HCT116 (cell line): ENCODE measurements around the gene DCTN4. TPM values are rescaled to one million over a fixed set of nuclear protein-coding genes. Genes with fewer than 3 reads are reported as not detected.

ENCODE experiments used
- ATAC-seq: fragments of 200-7000 bp; cut with Tn5 transposase; 2 replicates; pipeline ENCODE4 v1.9.1; 2020; ENCODE audit warnings: mild to moderate bottlenecking, moderate library complexity
- BruUV-seq: library from RNA; stranded (reverse); fragments of 400-500 nt; replicated peaks from 2 replicates; lab custom pipeline; 2021; lab: Mats Ljungman, UMichigan
- CTCF ChIA-PET: fragments of 300-600 bp; sonication (Branson Sonifier 250); formaldehyde crosslinking; loops from one replicate; lab custom pipeline; 2021; ENCODE audit warnings: antibody characterized with exemption; lab: Charles Lee
- POLR2A ChIA-PET: fragments of 300-600, 350-600 bp; sonication (Branson Sonifier 250); formaldehyde crosslinking; loops from one replicate; lab custom pipeline; 2021; ENCODE audit warnings: antibody characterized with exemption; lab: Charles Lee
- RAD21 ChIA-PET, 2 experiments: fragments of 300-600 bp; sonication (Branson Sonifier 250); formaldehyde crosslinking; loops; one replicate each; lab custom pipeline; 2023; ENCODE audit warnings: low total read pairs in 2 of 2; ENCODE audit not compliant: uncharacterized antibody in 2 of 2, unreplicated experiment in 2 of 2, low non-redundant PET in 1 of 2; lab: Charles Lee
- DNase-seq: peaks from one replicate; pipeline ENCODE4 v3.0.0-alpha.2; 2010; ENCODE audit warnings: low read depth, low spot score
- H2AFZ ChIP-seq: fragments of 200-600 bp; shearing (Covaris generic), sonication (generic); 2 replicates; pipeline ENCODE4 v1.6.1; 2017; ENCODE audit warnings: low read depth, mixed run types, mixed read lengths, antibody characterized with exemption, low read length; ENCODE audit not compliant: poor library complexity, severe bottlenecking
- H3K27ac ChIP-seq: 2 replicates; pipeline ENCODE4 v1.5.1; 2012; ENCODE audit warnings: low read depth, low read length
- H3K27me3 ChIP-seq: fragments of 200-600 bp; sonication (generic); 2 replicates; pipeline ENCODE4 v1.6.1; 2016; ENCODE audit warnings: mixed run types, low read length, mixed read lengths; ENCODE audit not compliant: insufficient read depth
- H3K36me3 ChIP-seq, 2 experiments: fragments of 200-500 bp in 1 of 2; fragments of 200-600 bp in 1 of 2; sonication (Bioruptor generic) in 1 of 2; sonication (generic) in 1 of 2; 2 replicates each; pipeline versions ENCODE4 v1.5.1 to v1.6.1; 2014 to 2016; ENCODE audit warnings: low read length in 2 of 2, inconsistent platforms in 1 of 2, mixed read lengths in 1 of 2, mixed run types in 1 of 2; ENCODE audit not compliant: insufficient read depth in 2 of 2, control insufficient read depth in 1 of 2
- H3K4me1 ChIP-seq, 2 experiments: fragments of 200-600 bp in 1 of 2; sonication (generic) in 1 of 2; 2 replicates each; pipeline versions ENCODE4 v1.5.1 to v1.6.1; 2012 to 2017; ENCODE audit warnings: low read length in 2 of 2, inconsistent platforms in 1 of 2, mild to moderate bottlenecking in 1 of 2, mixed read lengths in 1 of 2, mixed run types in 1 of 2, moderate library complexity in 1 of 2; ENCODE audit not compliant: insufficient read depth in 2 of 2, control insufficient read depth in 1 of 2
- H3K4me2 ChIP-seq: fragments of 200-600 bp; sonication (generic); 2 replicates; pipeline ENCODE4 v1.6.1; 2017; ENCODE audit warnings: mixed run types, low read length, mixed read lengths
- H3K4me3 ChIP-seq, 2 experiments: fragments of 200-600 bp in 1 of 2; sonication (generic) in 1 of 2; replicated peaks in 1 of 2; 2 replicates each; pipeline ENCODE4 v1.5.1; 2011 to 2016; ENCODE audit warnings: low read length in 2 of 2, control low read depth in 1 of 2, low read depth in 1 of 2, mild to moderate bottlenecking in 1 of 2, mixed read lengths in 1 of 2, mixed run types in 1 of 2
- H3K79me2 ChIP-seq: fragments of 200-600 bp; sonication (generic); 2 replicates; pipeline ENCODE4 v1.6.1; 2017; ENCODE audit warnings: mild to moderate bottlenecking, mixed run types, low read length, moderate library complexity, mixed read lengths; ENCODE audit not compliant: insufficient read depth
- H3K9ac ChIP-seq: fragments of 200-600 bp; sonication (generic); 2 replicates; pipeline ENCODE4 v1.6.1; 2016; ENCODE audit warnings: low read length, mixed read lengths
- H3K9me2 ChIP-seq: fragments of 200-600 bp; sonication (generic), shearing (Covaris generic); 2 replicates; pipeline ENCODE4 v1.6.1; 2017; ENCODE audit warnings: mixed run types, mild to moderate bottlenecking, moderate library complexity; ENCODE audit not compliant: insufficient read depth
- H3K9me3 ChIP-seq, 2 experiments: fragments of 200-500 bp in 1 of 2; fragments of 200-600 bp in 1 of 2; sonication (Bioruptor generic) in 1 of 2; sonication (generic) in 1 of 2; 2 replicates each; pipeline ENCODE4 v1.6.1; 2014 to 2017; ENCODE audit warnings: low read length in 2 of 2, mixed read lengths in 2 of 2, inconsistent platforms in 1 of 2, low read depth in 1 of 2, mild to moderate bottlenecking in 1 of 2, mixed run types in 1 of 2, moderate library complexity in 1 of 2; ENCODE audit not compliant: control insufficient read depth in 1 of 2, insufficient read depth in 1 of 2
- H4K20me1 ChIP-seq: fragments of 200-600 bp; sonication (generic), shearing (Covaris generic); 2 replicates; pipeline ENCODE4 v1.6.1; 2017; ENCODE audit warnings: mixed run types, mild to moderate bottlenecking, moderate library complexity; ENCODE audit not compliant: insufficient read depth
- CBX3 ChIP-seq: IDR thresholded peaks from 2 replicates; pipeline ENCODE4 v1.6.1; 2012; ENCODE audit warnings: low read depth
- EZH2 ChIP-seq: fragments of 200-600 bp; sonication (generic); IDR thresholded peaks from 2 replicates; pipeline ENCODE4 v1.6.1; 2017; ENCODE audit warnings: antibody characterized with exemption, mixed run types
- SIN3A ChIP-seq: IDR thresholded peaks from 2 replicates; pipeline ENCODE4 v1.6.1; 2012; ENCODE audit warnings: low read depth
- SRF ChIP-seq: IDR thresholded peaks from 2 replicates; pipeline ENCODE4 v1.6.1; 2012; ENCODE audit warnings: low read depth
- TCF7L2 ChIP-seq: IDR thresholded peaks from 2 replicates; pipeline ENCODE4 v1.7.0; 2011; ENCODE audit warnings: borderline replicate concordance, inconsistent platforms; ENCODE audit not compliant: insufficient read depth, insufficient read length; ENCODE audit errors: extremely low read depth
- YY1 ChIP-seq: IDR thresholded peaks from 2 replicates; pipeline ENCODE4 v1.6.1; 2011; ENCODE audit warnings: low read length, low read depth, moderate library complexity, mild to moderate bottlenecking; ENCODE audit not compliant: insufficient replicate concordance; ENCODE audit errors: extremely low read depth
- ZBTB33 ChIP-seq: IDR thresholded peaks from 2 replicates; pipeline ENCODE4 v1.6.1; 2011; ENCODE audit warnings: mild to moderate bottlenecking, low read length, moderate library complexity; ENCODE audit not compliant: insufficient replicate concordance; ENCODE audit errors: extremely low read depth
- ZNF274 ChIP-seq: fragments of 200-500 bp; sonication (Bioruptor generic); IDR thresholded peaks from 2 replicates; pipeline ENCODE4 v1.6.1; 2014; ENCODE audit warnings: mild to moderate bottlenecking, low read depth, low read length, inconsistent platforms
- intact Hi-C: fragments of 100-400 bp; cut with micrococcal nuclease; formaldehyde crosslinking; loops from 2 replicates; pipeline ENCODE4 v1.10.0; 2022
- total RNA-seq: library from RNA; stranded (reverse); gene quantifications from one replicate; pipeline ENCODE4 v1.2.1, GENCODE V29; 2021; ENCODE audit not compliant: unreplicated experiment
- TF ChIP-seq, protein P1 (sequence below): IDR thresholded peaks from 2 replicates; pipeline ENCODE4 v1.6.1; 2012

DCTN4 gene
- total RNA-seq, 1 experiment from 2014 or later, result 78.8 TPM

DNA sequence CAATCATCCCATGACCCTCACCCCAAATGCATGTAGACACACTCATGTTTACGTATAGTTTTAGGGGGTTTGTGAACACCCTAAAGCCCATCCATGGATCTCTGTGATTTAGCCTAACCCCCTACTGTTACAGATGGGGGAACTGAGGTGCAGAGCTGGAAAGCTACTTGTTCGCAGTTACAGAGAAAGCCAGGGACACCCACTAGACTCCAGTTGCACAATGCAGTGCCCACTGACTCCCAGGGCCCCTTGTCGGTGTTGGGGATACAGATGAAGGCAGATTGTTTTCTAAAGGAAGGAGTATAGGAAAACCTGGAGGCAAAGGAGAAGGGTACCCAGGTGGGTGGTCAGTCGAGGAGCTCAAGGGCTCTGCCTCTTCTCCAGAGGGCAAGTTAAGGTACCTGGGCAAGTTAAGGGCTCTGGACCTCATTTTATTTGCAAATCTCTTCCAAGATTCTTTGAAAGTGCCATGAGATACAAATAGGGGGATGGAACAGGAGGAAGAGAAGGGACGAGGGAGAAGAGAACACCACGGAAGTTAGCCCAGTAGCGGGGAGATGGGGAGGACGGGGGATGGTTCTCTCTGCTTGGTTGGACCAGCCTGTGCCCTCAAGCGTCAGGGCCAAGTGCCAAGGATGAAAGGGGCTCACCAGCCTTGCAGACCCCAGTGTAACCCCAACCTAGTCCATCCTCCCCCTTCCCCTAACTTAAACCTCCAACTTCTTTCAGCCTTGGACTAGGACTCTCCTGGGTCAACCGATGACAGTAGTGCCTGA is 96.8 kb downstream of the DCTN4 start:
- Histone ChIP-seq H3K4me3 (no peak overlapping the region), H4K20me1 (no peaks in the 10 kb centered on the region), H3K27ac (no peak overlapping the region), H3K79me2 (no peaks in the 10 kb centered on the region), H3K9me2 (no peaks in the 10 kb centered on the region), H3K27me3 (no peaks in the 10 kb centered on the region; the same call in 1 of the 2 replicates), H3K36me3 (no peaks in the 10 kb centered on the region), H3K4me1 (peaks cover 4 to 6% of the 10 kb centered on the region in 2 experiments; a peak in 2 of 4 replicates), H3K9me3 (no peaks in the 10 kb centered on the region), H2AFZ (no peak overlapping the region), H3K9ac (no peak overlapping the region), H3K4me2 (no peak overlapping the region)
- no peak for ATAC-seq
- ChIA-PET CTCF (no interaction called here), RAD21 (no interaction called here), POLR2A (no interaction called here)
- DNase-seq, result no peak
- TF ChIP-seq SIN3A (no peak), SRF (no peak), EZH2 (no peak), TCF7L2 (no peak), ZBTB33 (no peak)
- intact Hi-C loops, result no loop called here
- no TSS peak for BruUV-seq

DNA sequence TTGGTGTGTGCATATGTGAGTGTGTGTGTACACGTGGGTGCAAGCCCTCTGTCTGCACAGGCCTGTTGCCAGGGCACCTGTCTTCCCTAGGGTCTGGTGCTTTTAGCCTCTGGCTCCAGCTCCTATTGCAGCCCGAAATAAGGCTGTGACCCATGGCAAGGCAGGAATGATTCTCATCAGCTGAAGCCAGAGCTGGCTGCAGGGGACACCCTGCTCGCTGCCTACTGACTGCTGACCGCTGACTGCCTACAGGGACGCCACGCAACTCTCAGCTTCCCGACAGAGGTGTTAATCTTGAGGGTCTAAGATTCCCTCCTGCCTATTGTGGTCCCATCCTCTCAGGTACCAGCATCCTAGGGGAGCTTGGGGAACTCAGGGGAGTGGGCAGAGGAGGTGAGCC is 97.7 kb downstream of the DCTN4 start, which contains the start of gene MYOZ3:
Gene MYOZ3 (plus strand): TSS at position 166 of the 400 bp plus-strand sequence. CDS start 1,691 bp downstream, outside the sequence.
- Histone ChIP-seq H2AFZ (no peak within 1 kb of the TSS), H3K27ac (no peak within 1 kb of the TSS), H3K79me2 (no peaks in the 10 kb centered on the region), H3K9me2 (no peaks in the 10 kb centered on the region), H3K36me3 (no peaks in the 10 kb centered on the region), H3K9ac (no peak within 1 kb of the TSS), H3K4me1 (peaks cover 4 to 12% of the 10 kb centered on the region in 2 experiments; a peak in 3 of 4 replicates), H4K20me1 (no peaks in the 10 kb centered on the region), H3K27me3 (no peaks in the 10 kb centered on the region; the same call in 1 of the 2 replicates), H3K4me3 (no peak within 1 kb of the TSS), H3K4me2 (no peak within 1 kb of the TSS), H3K9me3 (no peaks in the 10 kb centered on the region)
- ATAC-seq (no peak), DNase-seq (no peak)
- TF ChIP-seq ZNF274, result no peak
- no peak for TF ChIP-seq YY1
- TF ChIP-seq SRF, result no peak
- TF ChIP-seq, protein P1, sequence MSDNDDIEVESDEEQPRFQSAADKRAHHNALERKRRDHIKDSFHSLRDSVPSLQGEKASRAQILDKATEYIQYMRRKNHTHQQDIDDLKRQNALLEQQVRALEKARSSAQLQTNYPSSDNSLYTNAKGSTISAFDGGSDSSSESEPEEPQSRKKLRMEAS, result no peak
- no peak for TF ChIP-seq TCF7L2
- TF ChIP-seq ZBTB33, result no peak
- no peak for TF ChIP-seq CBX3
- ChIA-PET RAD21 (no interaction called here), POLR2A (no interaction called here), CTCF (no interaction called here)
- intact Hi-C loops, result no loop called here
- BruUV-seq, result no TSS peak
